Measurements from ENCODE around the gene SPACA5B.
A peak's percentile ranks its signal among the peaks of the same experiment; 100 is the strongest.
"Not testable (repeated sequence)": the region's sequence is repeated elsewhere in the genome, so short reads cannot be mapped to it uniquely, and the experiment has no call there.

SPACA5B gene
- total RNA-seq, result 0 reads per million in 4 experiments

DNA sequence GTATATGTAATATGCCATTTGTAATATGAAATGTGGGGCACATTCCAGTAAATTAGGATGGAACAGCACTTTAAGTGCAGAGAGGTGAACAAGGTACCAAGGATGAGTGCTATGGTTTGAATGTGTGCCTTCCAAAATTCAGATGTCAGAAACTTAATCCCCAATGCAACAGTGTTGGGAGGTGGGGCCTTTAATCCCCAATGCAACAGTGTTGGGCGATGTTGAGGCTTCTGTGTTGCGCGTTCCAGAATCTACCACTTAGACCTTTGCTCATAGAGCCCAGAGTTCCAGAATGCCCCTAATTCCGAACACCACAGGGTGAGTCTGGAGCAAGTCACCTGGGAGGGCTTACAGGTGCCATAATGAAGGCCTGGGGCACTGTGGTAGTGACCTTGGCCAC lies at the start of gene SPACA5B:
TSS of gene SPACA5B (plus strand) at position 301 of the 400 bp plus-strand sequence. CDS start at position 363, 62 bp downstream.
- not testable (repeated sequence) for DNase-seq

DNA sequence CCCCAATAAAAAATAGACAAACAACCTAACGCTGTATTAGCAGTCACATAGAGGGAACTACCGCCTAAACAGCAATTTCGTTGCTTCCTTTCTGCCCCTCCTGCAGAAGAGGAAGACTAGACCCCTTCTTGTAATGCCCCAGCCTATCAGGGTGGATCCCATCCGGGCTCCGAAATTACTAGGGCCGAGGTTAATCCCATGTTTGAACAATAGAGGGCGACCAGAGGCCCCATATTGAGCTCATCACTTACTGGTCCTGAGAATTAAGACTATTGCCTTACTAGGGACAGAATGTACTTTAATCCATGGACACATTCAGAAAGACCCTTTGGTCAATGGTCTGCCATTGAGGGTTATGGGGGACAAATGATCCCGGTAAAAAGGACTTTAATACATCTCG lies 47.2 kb upstream of the SPACA5B start:
- peak; percentile 2 for DNase-seq

DNA sequence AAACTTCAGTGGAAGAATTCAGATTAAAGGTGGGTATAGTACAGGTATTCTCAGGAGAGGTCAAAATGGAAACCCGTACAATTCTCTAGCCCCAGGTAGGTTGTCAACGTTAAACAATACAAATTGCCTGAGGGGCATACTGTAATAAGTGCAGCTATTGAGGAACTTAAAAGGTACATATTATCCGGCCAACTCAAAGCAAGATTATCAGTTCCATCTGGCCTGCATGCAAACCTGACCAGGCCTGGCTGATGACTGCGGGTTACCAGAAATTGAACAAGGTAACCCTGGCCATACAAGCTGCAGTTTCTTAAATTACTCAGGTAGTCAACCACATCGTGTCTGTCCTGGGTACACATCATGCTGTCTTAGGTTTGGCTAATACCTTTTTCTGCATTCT lies 46.7 kb upstream of the SPACA5B start:
- no peak for DNase-seq

DNA sequence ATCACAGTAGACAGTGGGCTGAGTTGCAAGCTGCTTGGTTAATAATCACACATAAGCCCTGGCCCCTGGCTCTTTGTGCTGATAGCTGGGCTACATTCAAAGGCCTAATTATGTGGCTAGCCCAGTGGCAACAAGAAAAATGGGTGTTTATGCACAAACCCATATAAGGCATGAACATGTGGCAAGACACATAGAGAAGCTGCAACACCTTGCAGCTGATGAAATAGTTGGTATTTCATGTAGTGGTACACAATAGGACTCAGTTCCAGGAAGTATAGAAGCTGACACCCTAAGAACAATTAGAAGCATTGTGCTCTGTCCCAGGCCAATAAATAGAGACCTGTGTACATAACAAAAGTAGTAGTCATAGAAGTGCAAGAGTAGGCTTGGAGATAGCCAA lies 44.3 kb upstream of the SPACA5B start:
- no peak for DNase-seq

DNA sequence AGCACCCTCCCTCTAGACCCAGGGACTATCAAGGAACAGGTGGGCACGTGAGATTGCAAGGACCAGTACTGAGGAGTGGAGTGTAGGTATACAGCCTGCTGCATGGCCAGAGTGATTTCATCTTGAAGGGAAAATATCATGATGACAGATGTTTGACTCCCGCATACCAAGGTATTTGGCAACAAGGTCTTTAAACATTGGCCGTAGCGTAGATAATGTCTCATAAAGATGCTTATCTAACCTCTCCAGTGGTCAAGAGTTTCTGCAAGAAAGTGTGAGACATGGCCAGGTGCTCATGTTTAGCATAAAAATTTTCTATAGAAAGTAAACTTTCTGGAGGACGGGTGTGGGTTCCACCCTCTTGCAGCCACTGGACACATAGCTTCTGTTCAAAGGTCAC lies 40.3 kb upstream of the SPACA5B start:
- no peak for DNase-seq

DNA sequence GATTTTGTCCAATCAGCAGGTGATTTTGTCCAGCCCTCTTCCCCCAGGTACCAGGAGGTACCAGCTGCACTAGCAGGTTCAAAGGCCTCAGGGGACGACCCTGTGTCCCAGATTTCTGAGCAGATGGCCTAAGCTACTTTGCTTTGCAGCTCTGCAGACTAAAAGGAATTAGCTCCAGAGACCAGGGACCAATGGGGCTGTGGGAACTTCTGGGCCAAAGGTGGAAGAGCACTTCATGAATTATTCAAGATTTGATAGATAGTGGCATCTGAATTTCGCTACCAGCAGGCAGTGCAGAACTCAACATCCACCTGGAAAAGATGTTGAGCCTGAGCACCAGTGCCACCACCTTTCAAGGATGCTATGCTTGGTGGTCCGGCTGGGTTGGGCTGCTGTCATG lies 37.9 kb upstream of the SPACA5B start:
- not testable (repeated sequence) for DNase-seq

DNA sequence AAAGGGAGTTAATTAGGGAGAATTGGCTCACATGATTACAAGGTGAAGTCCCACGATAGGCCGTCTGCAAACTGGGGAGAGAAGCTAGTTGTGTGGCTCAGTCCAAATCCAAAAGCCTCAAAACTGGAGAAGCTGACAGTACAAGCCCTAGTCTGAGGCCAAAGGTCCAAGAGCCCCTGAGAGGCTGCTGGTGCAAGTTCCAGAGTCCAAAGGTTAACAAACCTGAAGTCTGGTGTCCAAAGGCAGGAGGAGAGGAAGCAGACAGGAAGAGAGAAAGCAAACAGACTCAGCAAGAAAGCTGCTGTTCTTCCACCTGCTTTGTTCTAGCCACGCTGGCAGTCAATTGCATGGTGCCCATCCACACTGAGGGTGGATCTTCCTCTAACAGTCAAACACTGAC lies 29.0 kb upstream of the SPACA5B start:
- no peak for DNase-seq

DNA sequence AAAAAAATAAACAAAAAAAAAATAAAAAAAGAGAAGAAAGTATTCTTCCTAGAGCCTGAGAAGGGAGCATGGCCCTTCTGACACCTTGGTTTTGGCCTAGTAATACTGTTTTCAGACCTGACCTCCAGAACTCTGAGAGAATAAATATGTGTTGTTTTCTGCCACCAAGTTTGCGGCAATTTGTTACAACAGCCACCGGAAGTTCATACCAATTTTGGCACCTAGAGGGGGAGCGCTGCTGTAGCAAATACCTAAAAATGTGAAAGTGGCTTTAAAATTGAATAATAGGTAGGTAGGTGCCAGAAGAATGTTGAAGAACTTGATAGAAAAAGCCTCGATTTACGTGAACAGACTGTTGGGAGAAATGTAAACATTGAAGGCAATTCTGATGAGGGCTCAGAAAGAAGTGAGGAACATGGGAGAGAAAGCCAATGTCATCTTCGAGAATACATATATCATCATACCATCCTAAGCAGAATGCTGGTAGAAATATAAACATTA lies 27.5 kb upstream of the SPACA5B start:
- no peak for DNase-seq

DNA sequence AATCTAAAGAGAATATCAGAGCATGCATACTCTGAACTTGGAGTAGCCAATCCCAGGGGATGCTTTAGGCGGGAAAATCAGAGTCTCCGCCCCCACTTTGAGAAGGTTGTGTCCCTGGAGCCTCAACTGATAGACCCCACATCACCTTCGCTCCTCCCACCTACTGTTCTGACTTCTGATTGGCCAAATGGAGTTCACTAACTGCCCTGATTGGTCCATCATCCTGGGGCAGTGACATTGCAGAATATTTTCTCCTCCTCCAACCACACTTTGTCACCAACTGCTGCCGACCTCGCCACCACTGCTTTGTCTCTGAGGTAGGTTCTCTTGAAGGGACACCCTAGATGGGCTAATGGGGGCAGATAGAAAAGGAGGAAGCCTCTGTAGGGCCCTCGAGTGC lies 22.7 kb upstream of the SPACA5B start:
- DNase-seq, result no peak

DNA sequence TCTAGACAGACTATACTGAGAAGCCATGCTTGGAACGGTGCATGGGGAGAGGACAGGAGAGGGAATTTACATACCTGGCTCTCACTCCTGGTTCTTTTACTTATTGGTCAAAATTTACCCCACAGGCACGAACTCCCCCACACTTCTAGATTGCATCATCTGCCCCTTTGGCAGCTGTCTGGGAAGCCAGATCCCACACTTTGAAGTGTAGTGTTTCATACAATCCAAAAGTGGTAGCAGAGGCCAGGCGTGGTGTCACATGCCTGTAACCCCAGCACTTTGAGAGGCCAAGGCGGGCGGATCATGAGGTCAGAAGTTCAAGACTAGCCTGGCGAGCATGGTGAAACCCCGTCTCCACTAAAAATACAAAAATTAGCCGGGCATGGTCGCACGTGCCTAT lies 5.1 kb upstream of the SPACA5B start:
- DNase-seq, result not testable (repeated sequence)

DNA sequence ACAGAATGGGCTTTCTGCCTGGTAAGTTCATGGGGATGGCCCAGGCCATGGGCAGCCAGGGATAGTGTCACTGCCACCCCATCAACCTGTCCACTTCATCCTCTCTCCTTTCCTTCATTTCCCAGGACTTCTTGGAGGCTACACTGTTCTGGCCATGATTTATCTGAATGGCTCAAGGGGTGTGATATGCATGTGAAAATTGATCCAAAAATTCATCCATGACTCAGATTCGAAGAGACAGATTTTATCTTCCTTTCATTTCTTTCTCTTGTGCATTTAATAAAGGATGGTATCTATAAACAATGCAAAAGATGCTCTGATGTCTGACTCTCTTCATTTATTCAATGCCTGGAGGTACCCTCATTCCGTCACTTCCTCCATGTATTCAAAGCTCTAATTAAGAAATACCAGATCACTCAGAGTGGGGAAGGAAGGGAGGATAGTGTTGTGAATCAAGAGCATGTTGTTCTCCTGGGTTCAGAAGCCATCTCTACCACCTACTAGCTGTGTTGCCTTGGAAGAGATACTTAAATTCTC lies 1.9 kb downstream of the SPACA5B start:
- DNase-seq, result not testable (repeated sequence)

DNA sequence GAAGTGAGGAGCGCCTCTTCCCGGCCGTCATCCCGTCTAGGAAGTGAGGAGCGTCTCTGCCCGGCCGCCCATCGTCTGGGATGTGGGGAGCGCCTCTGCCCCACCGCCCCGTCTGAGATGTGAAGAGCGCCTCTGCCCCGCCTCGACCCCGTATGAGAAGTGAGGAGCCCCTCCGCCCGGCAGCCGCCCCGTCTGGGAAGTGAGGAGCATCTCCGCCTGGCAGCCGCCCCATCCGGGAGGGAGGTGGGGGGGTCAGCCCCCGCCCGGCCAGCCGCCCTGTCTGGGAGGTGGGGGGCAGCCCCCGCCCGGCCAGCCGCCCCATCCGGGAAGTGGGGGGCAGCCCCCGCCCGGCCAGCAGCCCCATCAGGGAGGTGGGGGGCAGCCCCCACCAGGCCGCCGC lies 8.7 kb downstream of the SPACA5B start:
- not testable (repeated sequence) for DNase-seq

DNA sequence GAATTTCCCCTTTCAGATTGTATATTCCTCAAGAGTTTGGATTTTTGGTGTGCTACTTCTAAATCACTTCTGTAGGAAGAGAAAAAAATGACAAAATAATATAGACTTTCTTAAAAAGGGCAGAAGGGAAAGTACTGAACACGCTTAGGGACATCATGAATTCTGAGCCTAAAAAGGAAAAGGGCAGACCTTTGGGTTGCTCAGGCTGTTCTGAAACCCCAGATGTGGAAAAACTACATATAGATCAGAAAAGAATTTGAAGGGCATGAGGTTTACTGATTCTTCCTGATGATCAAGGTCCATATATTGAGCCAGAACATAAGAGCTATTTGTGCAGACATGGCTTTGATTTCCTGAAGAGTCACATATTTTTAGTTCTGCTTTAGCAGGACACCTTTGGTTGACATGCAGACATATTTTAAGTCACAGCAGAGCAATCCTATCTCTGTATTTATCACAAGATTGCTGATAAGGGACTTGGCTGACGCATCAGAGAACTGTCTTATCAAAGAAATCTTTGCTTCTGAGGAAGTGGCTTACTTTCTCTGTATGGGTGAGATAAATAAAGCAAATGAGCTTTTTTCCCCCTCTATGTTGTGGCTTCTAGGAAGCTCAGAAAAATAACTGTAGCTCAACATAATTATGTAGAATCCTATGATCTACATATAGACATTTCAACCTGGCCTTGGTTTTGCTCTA lies 11.5 kb downstream of the SPACA5B start:
- DNase-seq, result not testable (repeated sequence)

DNA sequence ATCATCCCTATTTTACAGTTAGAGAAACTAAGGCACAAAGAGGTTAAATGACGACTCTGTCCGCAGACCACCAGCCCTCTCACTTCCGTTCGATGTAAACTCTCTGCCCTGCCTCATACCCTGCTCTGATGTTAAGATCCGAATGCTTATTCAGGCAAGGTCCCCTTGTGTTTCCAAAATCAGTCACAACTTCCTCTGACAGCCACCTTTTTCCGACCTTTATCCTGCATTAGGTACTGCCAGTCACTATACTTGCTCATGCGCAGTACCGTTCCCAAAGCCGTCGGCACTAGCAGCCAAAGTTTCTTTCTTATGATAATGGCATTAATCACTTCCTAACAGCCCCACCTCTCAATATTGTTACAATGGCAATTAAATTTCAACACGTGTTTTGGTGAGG lies 12.3 kb downstream of the SPACA5B start:
- not testable (repeated sequence) for DNase-seq

DNA sequence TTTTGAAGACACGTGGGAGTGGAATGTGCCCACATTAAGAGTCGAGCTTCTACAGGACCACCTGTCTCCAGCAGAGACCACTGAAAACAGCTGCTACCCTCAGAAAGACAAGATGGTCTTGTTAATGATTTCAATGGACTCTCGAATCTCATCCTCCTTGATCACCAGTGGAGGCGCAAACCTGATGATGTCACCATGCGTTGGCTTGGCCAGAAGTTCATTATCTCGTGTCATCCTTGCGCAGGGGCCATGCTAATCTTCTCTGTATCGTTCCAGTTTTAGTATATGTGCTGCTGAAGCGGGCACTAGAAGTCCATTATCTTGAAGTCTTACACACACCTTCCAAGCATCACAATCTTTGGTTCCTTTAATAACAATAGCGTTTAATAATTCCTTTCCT lies 23.3 kb downstream of the SPACA5B start:
- no peak for DNase-seq

DNA sequence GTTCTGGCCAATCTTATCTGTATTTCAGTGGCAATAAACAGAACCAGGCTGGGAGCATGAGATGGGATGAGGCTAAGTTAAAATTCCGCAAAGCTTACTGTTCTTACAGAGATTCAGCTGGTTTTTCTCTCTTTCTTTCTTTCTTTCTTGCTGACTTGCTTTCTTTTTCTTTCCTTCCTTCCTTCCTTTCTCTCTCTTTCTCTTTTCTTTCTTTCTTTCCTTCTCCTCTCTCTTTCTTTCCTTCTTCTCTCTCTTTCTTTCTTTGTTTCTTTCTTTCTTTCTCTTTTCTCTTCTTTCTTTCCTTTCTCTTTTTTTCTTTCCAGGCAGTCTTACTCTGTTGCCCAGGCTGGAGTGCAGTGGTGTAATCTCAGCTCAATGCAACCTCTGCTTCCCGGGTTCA lies 24.4 kb downstream of the SPACA5B start:
- no peak for DNase-seq

DNA sequence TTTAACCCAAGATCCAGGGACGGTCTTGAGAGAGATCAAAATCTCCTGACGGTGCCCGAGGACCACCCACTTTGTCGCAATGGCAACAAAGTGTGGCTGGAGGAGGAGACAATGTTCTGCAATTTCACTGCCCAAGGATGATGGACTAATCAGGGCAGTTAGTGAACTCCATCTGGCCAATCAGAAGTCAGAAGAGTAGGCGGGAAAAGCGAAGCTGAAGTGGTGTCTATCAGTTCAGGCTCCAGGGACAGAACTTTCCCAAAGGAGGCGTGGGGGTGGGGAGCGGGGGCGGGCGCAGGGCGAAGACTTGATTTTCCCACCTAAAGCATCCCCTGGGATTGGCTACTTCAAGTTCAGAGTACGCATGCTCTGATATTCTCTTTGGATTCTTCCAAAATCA lies 25.6 kb downstream of the SPACA5B start:
- no peak for DNase-seq

DNA sequence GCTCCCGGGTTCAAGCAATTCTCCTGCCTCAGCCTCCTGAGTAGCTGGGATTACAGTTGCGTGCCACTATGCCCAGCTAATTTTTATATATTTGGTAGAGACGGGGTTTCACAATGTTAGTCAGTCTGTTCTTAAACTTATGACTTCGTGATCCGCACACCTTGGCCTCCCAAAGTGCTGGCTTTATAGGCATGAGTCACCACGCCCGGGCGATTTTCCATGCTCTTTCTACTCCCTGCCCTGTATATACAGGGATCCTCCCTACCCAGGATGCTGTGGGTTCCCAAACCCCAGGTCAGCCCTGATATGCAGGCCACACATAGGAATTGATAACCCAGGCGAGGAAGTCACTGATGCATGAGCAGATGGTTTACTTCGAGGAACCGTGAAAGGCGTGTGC lies 34.8 kb downstream of the SPACA5B start:
- no peak for DNase-seq

DNA sequence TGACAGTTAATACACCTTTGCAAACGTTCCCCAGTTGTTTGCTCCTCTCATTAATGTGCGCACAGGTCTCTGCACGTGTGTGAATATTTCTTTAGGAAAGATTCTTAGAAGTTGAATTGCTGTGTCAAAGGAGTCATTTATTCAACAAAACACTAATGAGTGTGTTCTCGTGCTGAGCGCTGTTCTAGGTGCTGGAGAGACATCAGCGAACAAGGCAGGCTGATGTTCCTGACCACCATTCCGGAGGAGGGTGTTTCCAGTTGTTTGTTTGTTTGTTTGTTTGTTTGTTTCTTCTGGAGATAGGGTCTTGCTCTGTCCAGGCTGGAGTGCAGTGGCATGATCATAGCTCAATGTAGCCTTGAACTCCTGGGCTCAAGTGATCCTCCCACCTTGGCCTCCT lies 35.9 kb downstream of the SPACA5B start:
- not testable (repeated sequence) for DNase-seq

DNA sequence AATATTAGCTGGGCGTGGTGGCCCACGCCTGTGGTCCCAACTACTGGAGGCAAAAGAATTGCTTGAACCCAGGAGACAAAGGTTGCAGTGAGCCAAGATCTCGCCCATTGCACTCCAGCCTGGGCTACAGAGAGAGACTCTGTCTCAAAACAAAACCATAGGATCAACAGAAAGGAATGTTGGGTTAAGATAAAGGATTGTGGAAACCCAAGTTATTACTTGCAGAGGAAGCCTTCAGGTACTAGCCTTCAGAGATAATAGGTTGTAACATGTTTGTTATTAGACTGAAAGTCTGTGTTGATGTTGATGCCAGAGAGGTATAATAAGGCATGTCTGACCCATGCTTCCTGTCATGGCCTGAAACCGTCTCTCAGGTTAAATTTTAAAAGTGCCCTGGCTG lies 49.3 kb downstream of the SPACA5B start:
- DNase-seq, result no peak

DNA sequence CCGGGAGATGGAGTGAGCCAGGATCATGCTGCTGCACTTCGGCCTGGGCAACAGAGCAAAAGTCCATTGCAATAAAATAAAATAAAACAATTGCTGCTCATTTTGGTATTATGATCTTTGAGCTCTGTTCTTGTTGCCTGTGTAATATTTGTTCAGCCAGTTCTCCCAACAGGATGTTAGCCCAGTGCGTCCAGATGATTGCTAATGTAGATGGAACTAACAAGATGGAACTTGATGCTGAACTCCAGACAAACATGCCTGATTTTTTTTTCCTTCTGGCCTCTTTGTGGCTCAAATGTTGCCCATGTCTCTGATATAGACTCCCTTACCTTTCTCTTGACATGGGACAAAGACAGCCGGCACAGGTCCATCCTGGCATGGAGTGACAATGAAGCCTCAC lies 50.4 kb downstream of the SPACA5B start:
- no peak for DNase-seq

DNA sequence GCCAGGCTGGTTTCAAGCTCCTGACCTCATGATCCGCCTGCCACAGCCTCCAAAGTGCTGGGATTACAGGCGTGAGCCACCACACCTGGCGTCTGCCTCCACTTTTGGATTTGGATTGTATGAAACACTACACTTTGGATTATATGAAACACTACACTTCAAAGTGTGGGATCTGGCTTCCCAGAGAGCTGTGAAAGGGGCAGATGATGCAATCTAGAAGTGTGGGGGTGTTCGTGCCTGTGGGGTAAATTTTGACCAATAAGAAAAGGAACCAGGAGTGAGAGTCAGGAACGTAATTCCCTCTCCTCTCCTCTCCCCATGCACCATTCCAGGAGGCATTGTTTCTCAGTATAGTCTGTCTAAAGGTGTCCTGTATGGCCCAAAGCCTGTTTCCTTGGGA lies 51.5 kb downstream of the SPACA5B start:
- DNase-seq, result not testable (repeated sequence)

Data from effector CD8-positive, alpha-beta T cell (primary cell).